ENCODE data around the gene CDK15. TPM values are rescaled to one million over a fixed set of nuclear protein-coding genes. Genes with fewer than 3 reads are reported as not detected.
"Not testable (repeated sequence)": the region's sequence is repeated elsewhere in the genome, so short reads cannot be mapped to it uniquely, and the experiment has no call there.

Gene CDK15
- total RNA-seq, 2 experiments from 2014 or later: not detected

- peaks cover 6% of the 10 kb centered on the region for H3K27me3 Mint-ChIP-seq
- intact Hi-C loops (cut with micrococcal nuclease): no loop called here
- no peak for DNase-seq
- H3K4me1 Mint-ChIP-seq (ENCODE audit: low read depth): peaks cover 1% of the 10 kb centered on the region
- H3K4me3 Mint-ChIP-seq: no peak overlapping the region
- no peaks in the 10 kb centered on the region for H3K36me3 Mint-ChIP-seq
- ChIA-PET CTCF (no interaction called here), POLR2A (no interaction called here)
- H3K27ac Mint-ChIP-seq: no peak overlapping the region
- peaks cover 7% of the 10 kb centered on the region for H3K9me3 Mint-ChIP-seq
Measured at GRCh38 chr2:201839727-201840126, 33.4 kb downstream of the CDK15 start.

- ChIA-PET POLR2A (no interaction called here), CTCF (no interaction called here)
- Mint-ChIP-seq H3K27me3 (peaks cover 6% of the 10 kb centered on the region), H3K4me1 (ENCODE audit: low read depth) (peaks cover 1% of the 10 kb centered on the region), H3K9me3 (peaks cover 7% of the 10 kb centered on the region), H3K27ac (no peak overlapping the region), H3K4me3 (no peak overlapping the region), H3K36me3 (no peaks in the 10 kb centered on the region)
- intact Hi-C loops (cut with micrococcal nuclease): no loop called here
- DNase-seq: no peak
Measured at GRCh38 chr2:201840726-201841125, 34.4 kb downstream of the CDK15 start.

- no peaks in the 10 kb centered on the region for H3K36me3 Mint-ChIP-seq
- no peak overlapping the region for H3K4me3 Mint-ChIP-seq
- no peak overlapping the region for H3K27ac Mint-ChIP-seq
- H3K4me1 Mint-ChIP-seq (ENCODE audit: low read depth): peaks cover 1% of the 10 kb centered on the region
- ChIA-PET CTCF (no interaction called here), POLR2A (no interaction called here)
- peaks cover 2% of the 10 kb centered on the region for H3K27me3 Mint-ChIP-seq
- intact Hi-C loops (cut with micrococcal nuclease): no loop called here
- DNase-seq: no peak
- peaks cover 7% of the 10 kb centered on the region for H3K9me3 Mint-ChIP-seq
Measured at GRCh38 chr2:201842131-201842860, 36.0 kb downstream of the CDK15 start.

GRCh38 chr2:201844922-201845321, 38.6 kb downstream of the CDK15 start:
- H3K27me3 Mint-ChIP-seq; H3K4me1 Mint-ChIP-seq (ENCODE audit: low read depth); H3K9me3 Mint-ChIP-seq; H3K4me3 Mint-ChIP-seq; DNase-seq; CTCF ChIA-PET; H3K36me3 Mint-ChIP-seq; intact Hi-C loops (cut with micrococcal nuclease); H3K27ac Mint-ChIP-seq: not testable (repeated sequence)
- POLR2A ChIA-PET: interaction anchor here (0.6 kb wide), 1 partner anchor 22 kb away, joined by 3 read pairs; no protein-coding TSS in a partner anchor

- H3K9me3 Mint-ChIP-seq: no peaks in the 10 kb centered on the region
- ChIA-PET POLR2A (no interaction called here), CTCF (interaction anchor here (0.6 to 0.8 kb wide), 2 partner anchors 13 to 111 kb away, joined by 3 to 5 read pairs; no protein-coding TSS in a partner anchor)
Measured at GRCh38 chr2:201847481-201847880, 41.1 kb downstream of the CDK15 start.

GRCh38 chr2:201852462-201852861, 46.1 kb downstream of the CDK15 start:
- intact Hi-C loops (cut with micrococcal nuclease): no loop called here
- CTCF ChIA-PET: no interaction called here
- Mint-ChIP-seq H3K4me1 (ENCODE audit: low read depth) (no peaks in the 10 kb centered on the region), H3K9me3 (no peaks in the 10 kb centered on the region), H3K36me3 (no peaks in the 10 kb centered on the region), H3K27me3 (peaks cover 2% of the 10 kb centered on the region), H3K27ac (no peak overlapping the region), H3K4me3 (no peak overlapping the region)
- POLR2A ChIA-PET: no interaction called here
- DNase-seq: no peak

More at GRCh38 chr2:201847481-201847880, 41.1 kb downstream of the CDK15 start:
- Mint-ChIP-seq H3K4me3 (no peak overlapping the region), H3K27ac (no peak overlapping the region), H3K36me3 (no peaks in the 10 kb centered on the region), H3K4me1 (ENCODE audit: low read depth) (no peaks in the 10 kb centered on the region), H3K27me3 (peaks cover 1% of the 10 kb centered on the region)
- no peak for DNase-seq
- intact Hi-C loops (cut with micrococcal nuclease): no loop called here

GRCh38 chr2:201852878-201853415, 46.6 kb downstream of the CDK15 start:
- ChIA-PET CTCF (no interaction called here), POLR2A (no interaction called here)

GRCh38 chr2:201854221-201854801, 48.0 kb downstream of the CDK15 start:
- DNase-seq: no peak
- POLR2A ChIA-PET: no interaction called here
- Mint-ChIP-seq H3K36me3 (no peaks in the 10 kb centered on the region), H3K9me3 (no peaks in the 10 kb centered on the region), H3K27ac (no peak overlapping the region), H3K27me3 (peaks cover 9% of the 10 kb centered on the region), H3K4me3 (no peak overlapping the region), H3K4me1 (ENCODE audit: low read depth) (peaks cover 11% of the 10 kb centered on the region)
- CTCF ChIA-PET: interaction anchor here (0.6 kb wide), 1 partner anchor 164 kb away, joined by 3 read pairs; no protein-coding TSS in a partner anchor
- intact Hi-C loops (cut with micrococcal nuclease): no loop called here

More at GRCh38 chr2:201852878-201853415, 46.6 kb downstream of the CDK15 start:
- H3K4me1 Mint-ChIP-seq (ENCODE audit: low read depth): no peaks in the 10 kb centered on the region
- H3K4me3 Mint-ChIP-seq: no peak overlapping the region
- H3K27me3 Mint-ChIP-seq: peaks cover 4% of the 10 kb centered on the region
- DNase-seq: no peak
- H3K9me3 Mint-ChIP-seq: no peaks in the 10 kb centered on the region
- H3K27ac Mint-ChIP-seq: no peak overlapping the region
- intact Hi-C loops (cut with micrococcal nuclease): no loop called here
- no peaks in the 10 kb centered on the region for H3K36me3 Mint-ChIP-seq

GRCh38 chr2:201854841-201855240, 48.5 kb downstream of the CDK15 start:
- ChIA-PET CTCF (interaction anchor here (0.6 kb wide), 1 partner anchor 163 kb away, joined by 3 read pairs; no protein-coding TSS in a partner anchor), POLR2A (interaction anchor here (0.5 kb wide), 1 partner anchor 197 kb away, joined by 3 read pairs; no protein-coding TSS in a partner anchor)
- intact Hi-C loops (cut with micrococcal nuclease): no loop called here
- Mint-ChIP-seq H3K27me3 (peaks cover 10% of the 10 kb centered on the region), H3K4me1 (ENCODE audit: low read depth) (peaks cover 11% of the 10 kb centered on the region), H3K27ac (no peak overlapping the region), H3K36me3 (no peaks in the 10 kb centered on the region), H3K4me3 (no peak overlapping the region), H3K9me3 (no peaks in the 10 kb centered on the region)
- no peak for DNase-seq

GRCh38 chr2:201855356-201855755, 49.0 kb downstream of the CDK15 start:
- intact Hi-C loops (cut with micrococcal nuclease): no loop called here
- ChIA-PET POLR2A (interaction anchor here (0.5 kb wide), 1 partner anchor 198 kb away, joined by 3 read pairs; no protein-coding TSS in a partner anchor), CTCF (no interaction called here)
- no peak for DNase-seq
- H3K27ac Mint-ChIP-seq: no peak overlapping the region
- peaks cover 11% of the 10 kb centered on the region for H3K4me1 Mint-ChIP-seq (ENCODE audit: low read depth)
- H3K9me3 Mint-ChIP-seq: no peaks in the 10 kb centered on the region
- H3K4me3 Mint-ChIP-seq: no peak overlapping the region
- H3K27me3 Mint-ChIP-seq: peaks cover 10% of the 10 kb centered on the region
- H3K36me3 Mint-ChIP-seq: no peaks in the 10 kb centered on the region

GRCh38 chr2:201857326-201857725, 51.0 kb downstream of the CDK15 start:
- Mint-ChIP-seq H3K9me3 (no peaks in the 10 kb centered on the region), H3K4me1 (ENCODE audit: low read depth) (peaks cover 15% of the 10 kb centered on the region), H3K36me3 (no peaks in the 10 kb centered on the region), H3K27me3 (peaks cover 18% of the 10 kb centered on the region), H3K27ac (no peak overlapping the region), H3K4me3 (no peak overlapping the region)
- ChIA-PET CTCF (interaction anchor here (1.1 kb wide), 1 partner anchor 322 kb away, joined by 4 read pairs; no protein-coding TSS in a partner anchor), POLR2A (no interaction called here)
- intact Hi-C loops (cut with micrococcal nuclease): no loop called here
- DNase-seq: no peak

- no peaks in the 10 kb centered on the region for H3K9me3 Mint-ChIP-seq
- ChIA-PET POLR2A (no interaction called here), CTCF (interaction anchor here (0.6 to 4.5 kb wide), 7 partner anchors 9 to 325 kb away, joined by 3 to 113 read pairs (median 3); no protein-coding TSS in a partner anchor)
- H3K27ac Mint-ChIP-seq: no peak overlapping the region
- peaks cover 15% of the 10 kb centered on the region for H3K4me1 Mint-ChIP-seq (ENCODE audit: low read depth)
- intact Hi-C loops (cut with micrococcal nuclease): no loop called here
- DNase-seq: peak; percentile 52
- H3K4me3 Mint-ChIP-seq: no peak overlapping the region
- peaks cover 18% of the 10 kb centered on the region for H3K27me3 Mint-ChIP-seq
- H3K36me3 Mint-ChIP-seq: no peaks in the 10 kb centered on the region
Measured at GRCh38 chr2:201858281-201859184, 52.2 kb downstream of the CDK15 start.

All from activated CD4-positive, alpha-beta memory T cell treated with anti-CD3 and anti-CD28 coated beads for 36 hours (primary cell).